ENCODE data around the gene FBXL20. TPM values are rescaled to one million over a fixed set of nuclear protein-coding genes. Genes with fewer than 3 reads are reported as not detected.

Gene FBXL20
- total and polyA plus RNA-seq, 10 of the 15 experiments (the other 5 are each of a cell fraction or from before 2014, with no cell fraction given), result 1.2 to 8.3 (median 4.4) TPM

GRCh38 chr17:39229274-39229913 lies 172.0 kb downstream of the FBXL20 start (continued):
- TF ChIP-seq ATF3 (IDR thresholded peaks at IDR 0.05; ENCODE audit: borderline replicate concordance, extremely low read depth, low read depth, low read length) (no peak), STAT1 (conservative IDR thresholded peaks at IDR 0.05) (no peak), HDAC6 (IDR thresholded peaks at IDR 0.05; ENCODE audit: unreplicated experiment) (no peak), MEF2A (IDR thresholded peaks at IDR 0.05; ENCODE audit: insufficient read depth, low read depth, low read length) (no peak), SUPT20H (IDR thresholded peaks at IDR 0.05; ENCODE audit: borderline replicate concordance, control insufficient read depth, low read depth, low read length) (no peak), IRF3 (IDR thresholded peaks at IDR 0.05) (no peak), BCL3 (IDR thresholded peaks at IDR 0.05; ENCODE audit: borderline replicate concordance, insufficient read depth, low read depth, low read length, poor library complexity, severe bottlenecking) (no peak), TARDBP (IDR thresholded peaks at IDR 0.05; ENCODE audit: borderline replicate concordance) (no peak)

GRCh38 chr17:39227364-39227919 lies 174.0 kb downstream of the FBXL20 start:
- no peak for FAIRE-seq
- ChIA-PET POLR2A (no interaction called here), SMC1A (ENCODE audit: uncharacterized antibody, unreplicated experiment) (no interaction called here), CTCF (interaction anchor here (1.3 to 1.4 kb wide), 2 partner anchors 19 to 21 kb away, joined by 3 read pairs; no protein-coding TSS in a partner anchor), RAD21 (ENCODE audit: unreplicated experiment) (no interaction called here)
- BruUV-seq (replicated peaks), result no TSS peak
- no peak overlapping the region for H2AFZ ChIP-seq (ENCODE audit: control insufficient read depth, low read depth, low read length)
- H3K4me1 ChIP-seq (ENCODE audit: control insufficient read depth, insufficient read depth, low read length), result no peaks in the 10 kb centered on the region
- H3K9me3 ChIP-seq (replicated peaks; ENCODE audit: control insufficient read depth, insufficient read depth, low read length), result no peaks in the 10 kb centered on the region
- H3K27ac ChIP-seq (ENCODE audit: control insufficient read depth, insufficient read depth), result no peak overlapping the region
- intact Hi-C loops (cut with micrococcal nuclease; ENCODE audit: unreplicated experiment), result no loop called here
- H3K4me2 ChIP-seq (ENCODE audit: control insufficient read depth, insufficient read depth), result no peak overlapping the region
- H3K27me3 ChIP-seq (replicated peaks in 1 of 2; ENCODE audit: control insufficient read depth in 2 of 2, insufficient read depth in 2 of 2, low read length in 1 of 2), result peaks cover 4 to 8% of the 10 kb centered on the region in 2 experiments; a peak in 3 of 4 replicates
- no peaks in the 10 kb centered on the region for H3K79me2 ChIP-seq (ENCODE audit: control insufficient read depth, insufficient read depth, low read length)
- in situ Hi-C loops (cut with MboI), result no loop called here
- no peak overlapping the region for H3K9ac ChIP-seq (ENCODE audit: control insufficient read depth, insufficient read depth, low read length)
- 0% methylated on average over 2 of the region's 2 CpGs for WGBS (ENCODE audit: insufficient coverage, insufficient replicate concordance, low lambda C conversion rate, missing lambda C conversion rate)
- no peak for DNase-seq (ENCODE audit: low read depth, low spot score)
- no peak overlapping the region for H3K4me3 ChIP-seq
- H3K36me3 ChIP-seq (ENCODE audit: control insufficient read depth in 2 of 2, insufficient read depth in 2 of 2, low read length in 1 of 2), result no peaks in the 10 kb centered on the region
- no peaks in the 10 kb centered on the region for H4K20me1 ChIP-seq (ENCODE audit: control insufficient read depth, insufficient read depth)
- ATAC-seq, result no peak
- TF ChIP-seq REST (IDR thresholded peaks at IDR 0.05; ENCODE audit: low read depth, low read length), result no peak
- no peak for TF ChIP-seq SUZ12 (IDR thresholded peaks at IDR 0.05; ENCODE audit: unreplicated experiment)
- no peak for TF ChIP-seq CHD4 (IDR thresholded peaks at IDR 0.05)
- no peak for TF ChIP-seq EGR1 (IDR thresholded peaks at IDR 0.05; ENCODE audit: borderline replicate concordance in 1 of 2, low read depth in 2 of 2, low read length in 2 of 2)
- no peak for TF ChIP-seq KAT2A (conservative IDR thresholded peaks at IDR 0.05; ENCODE audit: control insufficient read depth, low read depth, low read length)
- no peak for TF ChIP-seq SREBF2 (IDR thresholded peaks at IDR 0.05; ENCODE audit: low read length)
- TF ChIP-seq TCF3 (IDR thresholded peaks at IDR 0.05; ENCODE audit: borderline replicate concordance, insufficient read depth, low read depth, low read length), result no peak
- TF ChIP-seq CHD1 (IDR thresholded peaks at IDR 0.05; ENCODE audit: low read depth, low read length), result no peak

Data from GM12878 (cell line).